OCI-LY1 (cell line): ENCODE measurements around the gene LRRFIP2.

ENCODE experiments used
- H2AFZ ChIP-seq: fragments of 200-600 bp; sonication (generic), shearing (Covaris generic); 2 replicates; pipeline ENCODE4 v1.6.0; 2014; ENCODE audit warnings: antibody characterized with exemption, mild to moderate bottlenecking, low read length
- H3F3A ChIP-seq: fragments of 200-600 bp; sonication (generic), shearing (Covaris generic); 2 replicates; pipeline ENCODE4 v1.6.0; 2014; ENCODE audit warnings: mild to moderate bottlenecking, antibody characterized with exemption, low read length, moderate library complexity; ENCODE audit not compliant: insufficient read depth
- H3K27ac ChIP-seq: fragments of 200-600 bp; sonication (generic); 2 replicates; pipeline ENCODE4 v1.5.1; 2014; ENCODE audit warnings: low read length, mixed run types, mild to moderate bottlenecking, low read depth; ENCODE audit not compliant: poor library complexity, severe bottlenecking
- H3K27me3 ChIP-seq: fragments of 200-600 bp; sonication (generic); 2 replicates; pipeline ENCODE4 v1.6.0; 2014; ENCODE audit warnings: antibody characterized with exemption, mild to moderate bottlenecking, low read length, moderate library complexity; ENCODE audit not compliant: insufficient read depth
- H3K36me3 ChIP-seq: fragments of 200-600 bp; sonication (generic); 2 replicates; pipeline ENCODE4 v1.6.1; 2014; ENCODE audit warnings: mild to moderate bottlenecking, antibody characterized with exemption, low read length, moderate library complexity, mixed read lengths; ENCODE audit not compliant: insufficient read depth
- H3K4me1 ChIP-seq: fragments of 200-600 bp; sonication (generic); 2 replicates; pipeline ENCODE4 v1.5.1; 2014; ENCODE audit warnings: mild to moderate bottlenecking, low read length, moderate library complexity; ENCODE audit not compliant: insufficient read depth, severe bottlenecking
- H3K4me2 ChIP-seq: fragments of 200-600 bp; sonication (generic), shearing (Covaris generic); 2 replicates; pipeline ENCODE4 v1.6.1; 2014; ENCODE audit warnings: low read length
- H3K4me3 ChIP-seq: fragments of 200-600 bp; sonication (generic); 2 replicates; pipeline ENCODE4 v1.5.1; 2014; ENCODE audit warnings: low read length, low read depth, mild to moderate bottlenecking, mixed read lengths; ENCODE audit not compliant: poor library complexity, severe bottlenecking
- H3K79me2 ChIP-seq: fragments of 200-600 bp; shearing (Covaris generic); 2 replicates; pipeline ENCODE4 v1.6.1; 2016; ENCODE audit warnings: mixed run types, low read length, mixed read lengths; ENCODE audit not compliant: insufficient read depth
- H3K9ac ChIP-seq: fragments of 200-600 bp; sonication (generic), shearing (Covaris generic); 2 replicates; pipeline ENCODE4 v1.6.1; 2014; ENCODE audit warnings: mild to moderate bottlenecking, low read length, mixed read lengths
- H3K9me2 ChIP-seq: fragments of 200-600 bp; sonication (generic), shearing (Covaris generic); 2 replicates; pipeline ENCODE4 v1.6.1; 2014; ENCODE audit warnings: low read depth, mild to moderate bottlenecking, low read length, mixed read lengths
- H3K9me3 ChIP-seq: fragments of 200-600 bp; shearing (Covaris generic); 2 replicates; pipeline ENCODE4 v1.6.1; 2014; ENCODE audit warnings: low read length, mixed read lengths
- H4K20me1 ChIP-seq: fragments of 200-600 bp; sonication (generic), shearing (Covaris generic); 2 replicates; pipeline ENCODE4 v1.6.0; 2016; ENCODE audit warnings: mild to moderate bottlenecking, low read length; ENCODE audit not compliant: insufficient read depth
- EZH2 ChIP-seq: fragments of 200-600 bp; sonication (generic), shearing (Covaris generic); IDR thresholded peaks from 2 replicates; pipeline ENCODE4 v1.8.0; 2017; ENCODE audit warnings: borderline replicate concordance, mixed run types, mild to moderate bottlenecking, antibody characterized with exemption, low read length, moderate library complexity, mixed read lengths
- TF ChIP-seq, protein P1 (sequence below): fragments of 200-600 bp; sonication (generic), shearing (Covaris generic); IDR thresholded peaks from 2 replicates; pipeline ENCODE4 v1.5.1; 2017; ENCODE audit warnings: mild to moderate bottlenecking, antibody characterized with exemption, low read length, moderate library complexity, mixed read lengths

Gene LRRFIP2

DNA sequence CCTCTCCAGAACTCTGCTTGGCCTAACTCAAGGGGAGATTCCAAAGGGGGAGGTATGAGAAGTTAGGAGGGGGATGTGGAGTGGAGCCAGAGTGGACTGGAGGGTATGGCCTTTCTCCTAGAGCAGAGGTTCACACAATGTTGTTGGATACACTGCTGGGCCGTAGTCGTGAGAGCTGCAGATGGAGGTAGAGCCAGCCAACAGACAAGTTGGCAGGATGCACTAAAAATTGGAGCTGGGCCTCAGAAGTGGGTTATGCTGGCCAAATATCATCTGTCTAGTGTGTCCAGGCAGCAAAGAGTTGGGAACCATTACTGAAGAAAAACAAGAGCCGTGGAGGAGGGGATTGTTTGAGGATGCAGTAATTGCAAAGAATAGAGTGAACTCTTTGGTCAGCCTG is 27.7 kb upstream of the LRRFIP2 start:
- no peak overlapping the region for H3K27ac ChIP-seq
- H3K9me2 ChIP-seq = no peaks in the 10 kb centered on the region
- 0 out of 2 replicates have a peak, but pooled peaks cover 3% of the 10 kb centered on the region for H3K27me3 ChIP-seq
- H2AFZ ChIP-seq = no peak overlapping the region
- H3K9ac ChIP-seq = no peak overlapping the region
- no peaks in the 10 kb centered on the region for H3F3A ChIP-seq
- no peak for TF ChIP-seq EZH2
- TF ChIP-seq, protein P1, sequence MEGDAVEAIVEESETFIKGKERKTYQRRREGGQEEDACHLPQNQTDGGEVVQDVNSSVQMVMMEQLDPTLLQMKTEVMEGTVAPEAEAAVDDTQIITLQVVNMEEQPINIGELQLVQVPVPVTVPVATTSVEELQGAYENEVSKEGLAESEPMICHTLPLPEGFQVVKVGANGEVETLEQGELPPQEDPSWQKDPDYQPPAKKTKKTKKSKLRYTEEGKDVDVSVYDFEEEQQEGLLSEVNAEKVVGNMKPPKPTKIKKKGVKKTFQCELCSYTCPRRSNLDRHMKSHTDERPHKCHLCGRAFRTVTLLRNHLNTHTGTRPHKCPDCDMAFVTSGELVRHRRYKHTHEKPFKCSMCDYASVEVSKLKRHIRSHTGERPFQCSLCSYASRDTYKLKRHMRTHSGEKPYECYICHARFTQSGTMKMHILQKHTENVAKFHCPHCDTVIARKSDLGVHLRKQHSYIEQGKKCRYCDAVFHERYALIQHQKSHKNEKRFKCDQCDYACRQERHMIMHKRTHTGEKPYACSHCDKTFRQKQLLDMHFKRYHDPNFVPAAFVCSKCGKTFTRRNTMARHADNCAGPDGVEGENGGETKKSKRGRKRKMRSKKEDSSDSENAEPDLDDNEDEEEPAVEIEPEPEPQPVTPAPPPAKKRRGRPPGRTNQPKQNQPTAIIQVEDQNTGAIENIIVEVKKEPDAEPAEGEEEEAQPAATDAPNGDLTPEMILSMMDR = no peak
- no peak overlapping the region for H3K4me2 ChIP-seq
- H3K36me3 ChIP-seq = no peaks in the 10 kb centered on the region
- no peaks in the 10 kb centered on the region for H3K9me3 ChIP-seq
- H3K4me3 ChIP-seq = no peak overlapping the region
- no peaks in the 10 kb centered on the region for H3K4me1 ChIP-seq
- no peaks in the 10 kb centered on the region for H4K20me1 ChIP-seq
- H3K79me2 ChIP-seq = no peaks in the 10 kb centered on the region

DNA sequence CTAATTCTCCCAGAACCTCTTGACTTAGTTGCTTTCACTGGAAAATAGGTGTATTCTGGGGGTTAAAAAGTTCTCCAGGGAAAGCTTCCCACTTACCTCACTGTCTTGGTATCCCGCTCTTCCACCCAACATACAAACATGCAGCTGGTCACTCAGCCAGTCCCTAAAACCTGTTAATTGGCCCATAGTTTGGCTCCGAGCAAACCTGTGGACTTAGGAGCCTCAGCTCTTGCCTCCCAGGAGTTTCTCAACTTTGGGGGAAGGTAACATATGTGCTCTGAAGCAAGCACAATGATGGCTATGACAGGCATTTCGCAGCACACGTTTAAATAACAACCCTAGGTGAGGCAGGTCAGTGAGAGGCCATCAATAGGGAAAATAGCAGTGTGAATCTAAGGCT is 25.8 kb upstream of the LRRFIP2 start:
- no peak overlapping the region for H2AFZ ChIP-seq
- H3K27ac ChIP-seq = no peak overlapping the region
- no peak overlapping the region for H3K4me2 ChIP-seq
- H3K27me3 ChIP-seq = 0 out of 2 replicates have a peak, but pooled peaks cover 3% of the 10 kb centered on the region
- H3K9me2 ChIP-seq = no peaks in the 10 kb centered on the region
- no peaks in the 10 kb centered on the region for H4K20me1 ChIP-seq
- no peaks in the 10 kb centered on the region for H3K9me3 ChIP-seq
- H3F3A ChIP-seq = no peaks in the 10 kb centered on the region
- no peaks in the 10 kb centered on the region for H3K79me2 ChIP-seq
- no peaks in the 10 kb centered on the region for H3K4me1 ChIP-seq
- no peaks in the 10 kb centered on the region for H3K36me3 ChIP-seq
- H3K9ac ChIP-seq = no peak overlapping the region
- no peak for TF ChIP-seq EZH2
- TF ChIP-seq, protein P1 = no peak
- no peak overlapping the region for H3K4me3 ChIP-seq

DNA sequence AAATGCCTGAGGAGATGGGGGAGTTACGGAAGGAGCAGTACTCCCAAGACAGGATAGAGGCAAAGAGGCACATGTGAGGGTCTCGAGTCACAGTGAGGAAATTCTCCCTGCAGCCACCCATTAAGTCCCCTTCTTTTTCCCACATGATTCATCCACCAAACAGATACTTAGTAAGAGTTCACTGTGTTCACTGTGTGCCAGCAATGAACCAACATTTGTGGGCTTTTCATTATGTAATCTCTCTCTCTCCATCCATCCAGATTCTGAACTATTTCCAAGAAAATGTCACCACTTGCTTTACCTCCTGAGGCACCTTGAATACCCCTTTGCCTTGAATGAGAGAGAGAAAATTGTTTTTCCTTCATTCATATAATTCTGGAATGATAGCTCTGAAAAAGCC is 24.6 kb upstream of the LRRFIP2 start:
- TF ChIP-seq EZH2 = no peak
- TF ChIP-seq, protein P1 = no peak
- Histone ChIP-seq H3K4me1 (no peaks in the 10 kb centered on the region), H3K9me2 (no peaks in the 10 kb centered on the region)

More for the DNA sequence above, 24.6 kb upstream of the LRRFIP2 start:
- Histone ChIP-seq H3K79me2 (no peaks in the 10 kb centered on the region), H3K4me3 (no peak overlapping the region), H4K20me1 (no peaks in the 10 kb centered on the region), H2AFZ (no peak overlapping the region), H3K27me3 (0 out of 2 replicates have a peak, but pooled peaks cover 3% of the 10 kb centered on the region), H3K9me3 (no peaks in the 10 kb centered on the region), H3F3A (no peaks in the 10 kb centered on the region), H3K27ac (no peak overlapping the region), H3K9ac (no peak overlapping the region), H3K4me2 (no peak overlapping the region), H3K36me3 (no peaks in the 10 kb centered on the region)
